Fibroblast of upper back skin (primary cell): ENCODE measurements around the gene COCH.

ENCODE experiments used
- DNase-seq: peaks from one replicate; pipeline ENCODE4 v3.0.0-alpha.2; 2013

COCH gene

DNA sequence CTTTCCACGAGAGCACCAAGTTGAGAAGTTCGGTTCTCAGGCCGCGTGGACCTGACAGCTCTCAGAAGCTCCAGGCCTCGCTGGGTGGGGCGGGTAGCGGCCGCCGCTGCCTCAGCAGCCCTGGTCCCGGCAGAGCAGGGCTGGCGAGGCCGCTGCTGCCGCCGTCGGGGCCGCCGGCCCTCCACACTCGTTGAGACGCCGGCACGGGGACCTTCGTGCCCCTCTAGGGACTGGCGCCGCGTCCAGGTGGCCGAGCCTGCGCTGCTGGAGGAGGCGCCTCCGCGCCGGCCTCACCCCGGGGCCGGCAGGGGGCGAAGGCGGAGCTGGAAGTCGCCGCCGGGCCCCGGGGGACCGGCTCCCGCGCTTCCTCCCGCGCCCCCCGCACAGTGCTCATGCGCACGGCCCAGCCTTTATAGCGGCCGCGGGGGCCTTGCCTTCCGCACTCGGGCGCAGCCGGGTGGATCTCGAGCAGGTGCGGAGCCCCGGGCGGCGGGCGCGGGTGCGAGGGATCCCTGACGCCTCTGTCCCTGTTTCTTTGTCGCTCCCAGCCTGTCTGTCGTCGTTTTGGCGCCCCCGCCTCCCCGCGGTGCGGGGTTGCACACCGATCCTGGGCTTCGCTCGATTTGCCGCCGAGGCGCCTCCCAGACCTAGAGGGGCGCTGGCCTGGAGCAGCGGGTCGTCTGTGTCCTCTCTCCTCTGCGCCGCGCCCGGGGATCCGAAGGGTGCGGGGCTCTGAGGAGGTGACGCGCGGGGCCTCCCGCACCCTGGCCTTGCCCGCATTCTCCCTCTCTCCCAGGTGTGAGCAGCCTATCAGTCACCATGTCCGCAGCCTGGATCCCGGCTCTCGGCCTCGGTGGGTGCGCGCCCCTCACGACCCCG, at the start of gene COCH:
TSS of gene COCH (plus strand) at position 440 of the 879 bp plus-strand sequence. CDS start at position 820, 380 bp downstream.
- DNase-seq: no peak

DNA sequence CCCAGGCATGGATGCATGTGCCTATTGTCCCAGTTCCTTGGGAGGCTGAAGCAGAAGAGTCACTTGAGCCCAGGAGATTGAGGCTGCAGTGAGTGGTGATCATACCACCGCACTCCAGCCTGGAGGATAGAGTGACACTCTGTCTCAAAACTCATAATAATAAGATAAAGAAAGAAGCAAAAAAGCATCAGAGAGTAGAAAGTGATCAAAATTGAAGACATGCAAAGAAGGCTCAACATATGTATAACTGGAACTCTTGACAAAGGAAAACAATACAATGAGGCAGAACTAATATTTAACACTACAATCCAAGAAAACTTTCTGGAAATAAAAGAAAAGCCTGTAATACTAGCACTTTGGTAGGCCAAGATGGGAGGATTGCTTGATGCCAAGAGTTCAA, 48.3 kb upstream of the COCH start:
- DNase-seq: no peak

- no peak for DNase-seq
Observed at GRCh38 chr14:30829853-30830252, 44.5 kb upstream of the COCH start.

- no peak for DNase-seq
Observed at GRCh38 chr14:30834353-30834752, 40.0 kb upstream of the COCH start.

- DNase-seq: no peak
Observed at GRCh38 chr14:30838351-30838750, 36.0 kb upstream of the COCH start.

- DNase-seq: no peak
Observed at GRCh38 chr14:30840086-30840779, 34.1 kb upstream of the COCH start.

DNA sequence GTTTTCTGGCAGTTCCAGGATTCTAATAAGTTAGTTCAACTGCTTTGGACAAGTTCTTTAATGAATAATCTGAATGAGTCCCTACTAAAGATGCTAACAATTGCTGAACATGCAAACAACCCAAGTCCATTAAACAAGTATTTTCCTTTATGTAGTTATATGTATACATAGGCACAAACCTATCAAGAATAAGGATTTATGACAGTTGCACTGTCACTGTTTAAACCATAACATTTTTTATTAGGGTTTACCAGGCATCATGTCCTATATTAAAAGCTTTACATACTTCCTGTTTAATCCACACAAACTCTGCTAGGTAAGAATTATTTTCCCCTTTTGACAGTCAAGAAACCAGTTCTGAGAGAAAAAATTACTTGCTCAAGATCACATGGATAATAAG, 31.9 kb upstream of the COCH start:
- DNase-seq: no peak

DNA sequence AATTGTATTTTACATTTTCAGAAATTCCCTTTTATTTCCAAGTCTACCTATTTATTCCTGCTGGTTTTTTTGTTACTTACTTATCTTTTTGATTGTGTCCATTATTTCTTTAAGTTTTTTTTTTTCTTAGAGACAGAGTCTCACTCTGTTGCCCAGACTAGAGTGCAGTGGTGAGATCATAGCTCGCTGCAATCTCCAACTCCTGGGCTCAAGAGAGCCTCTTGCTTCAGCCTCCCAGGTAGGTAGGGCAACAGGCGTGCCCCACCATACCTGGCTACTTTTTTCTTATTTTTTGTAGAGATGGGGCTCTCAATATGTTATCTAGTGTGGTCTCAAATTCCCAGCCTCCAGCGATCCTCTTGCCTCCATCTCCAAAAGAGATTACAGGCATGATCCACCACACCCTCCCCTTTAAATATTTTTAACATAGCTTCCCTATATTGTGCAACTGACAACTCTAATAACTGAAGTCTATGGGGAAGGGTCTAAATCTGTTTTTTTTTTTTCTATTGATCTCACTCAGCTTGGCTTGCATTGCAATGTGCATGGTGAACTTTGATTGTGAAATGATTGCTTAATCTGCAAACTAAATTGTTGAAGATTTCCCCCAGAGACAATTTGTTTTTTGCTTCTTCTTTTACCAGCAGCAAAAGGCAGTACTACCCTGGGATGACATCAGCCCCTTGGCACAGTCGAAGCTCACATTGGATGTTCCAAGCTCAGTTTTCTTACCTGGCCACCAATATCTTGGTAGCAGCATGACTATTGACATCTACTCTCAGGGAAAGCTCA, 25.7 kb upstream of the COCH start:
- DNase-seq: no peak

GRCh38 chr14:30849354-30849753, 25.0 kb upstream of the COCH start:
- no peak for DNase-seq

DNA sequence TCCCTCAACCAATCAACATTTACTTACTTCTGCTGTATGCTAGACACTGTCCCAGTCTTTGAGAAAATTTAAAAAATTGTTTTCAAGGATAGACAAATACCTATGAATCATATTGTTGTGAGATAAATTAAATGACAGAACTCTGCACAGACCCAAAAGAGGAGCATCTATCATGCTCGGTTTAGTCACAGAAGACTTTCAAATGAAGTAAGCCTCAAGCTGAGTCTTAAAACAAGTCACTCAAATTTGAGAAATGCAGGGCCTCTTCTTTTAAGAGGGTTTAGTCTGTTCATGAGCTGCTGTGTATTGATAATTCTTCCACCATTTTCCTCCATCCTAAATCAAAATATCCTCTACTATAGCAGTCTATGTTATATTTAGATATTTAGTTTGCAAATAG, 24.4 kb upstream of the COCH start:
- no peak for DNase-seq

GRCh38 chr14:30853946-30854345, 20.4 kb upstream of the COCH start:
- no peak for DNase-seq

DNA sequence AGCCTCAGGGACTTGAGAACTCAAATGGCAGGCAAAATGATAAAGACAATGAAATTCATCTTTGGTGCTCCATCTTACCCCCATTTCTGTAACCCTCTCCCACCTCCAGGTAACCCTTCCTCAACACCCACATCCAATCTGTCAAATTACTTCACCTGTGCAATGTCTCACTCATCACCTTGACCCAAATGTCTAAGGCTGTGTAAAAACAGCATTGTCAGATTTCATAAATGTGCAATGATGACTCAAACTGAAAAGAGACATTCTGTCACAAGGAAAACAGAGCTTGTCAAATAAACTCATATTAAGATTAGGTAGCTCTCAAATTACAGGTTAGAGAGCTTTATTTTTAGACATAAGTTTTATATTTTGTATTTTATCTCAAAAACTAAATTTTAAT, 19.9 kb upstream of the COCH start:
- DNase-seq: no peak

DNA sequence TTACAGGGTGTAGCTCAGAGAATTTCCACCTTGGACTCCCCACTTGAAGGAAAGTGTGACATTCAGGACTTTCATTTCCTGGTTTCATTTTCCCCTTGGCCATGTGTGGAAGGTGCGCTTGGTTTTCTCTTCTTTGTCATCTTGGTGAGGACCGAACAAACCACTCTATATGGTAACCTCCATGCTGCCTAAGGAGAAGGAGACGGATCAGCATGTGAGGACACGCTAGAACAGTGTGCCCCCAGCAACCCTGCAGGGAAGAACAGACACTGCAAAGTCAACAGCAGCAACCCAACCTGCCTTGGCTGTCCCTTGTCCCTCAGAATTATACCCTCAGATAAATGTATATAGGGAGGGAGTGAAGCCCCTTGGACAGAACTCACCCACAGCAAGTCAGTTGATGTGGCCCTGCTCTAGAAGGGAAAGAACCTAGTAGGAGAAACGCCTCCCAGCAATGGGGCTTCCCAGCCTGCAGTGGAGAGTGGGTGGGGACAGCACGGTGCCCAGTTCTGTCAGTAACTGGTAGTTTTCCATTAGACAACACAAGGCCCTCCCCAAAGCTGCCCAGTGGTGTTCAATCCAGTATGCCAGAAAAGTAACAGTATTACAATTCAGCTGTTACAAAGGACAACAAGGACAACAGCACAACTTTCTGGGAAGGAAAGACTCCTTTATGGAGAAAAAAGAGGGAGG, 18.9 kb upstream of the COCH start:
- no peak for DNase-seq

GRCh38 chr14:30861200-30861599, 13.2 kb upstream of the COCH start:
- DNase-seq: no peak

DNA sequence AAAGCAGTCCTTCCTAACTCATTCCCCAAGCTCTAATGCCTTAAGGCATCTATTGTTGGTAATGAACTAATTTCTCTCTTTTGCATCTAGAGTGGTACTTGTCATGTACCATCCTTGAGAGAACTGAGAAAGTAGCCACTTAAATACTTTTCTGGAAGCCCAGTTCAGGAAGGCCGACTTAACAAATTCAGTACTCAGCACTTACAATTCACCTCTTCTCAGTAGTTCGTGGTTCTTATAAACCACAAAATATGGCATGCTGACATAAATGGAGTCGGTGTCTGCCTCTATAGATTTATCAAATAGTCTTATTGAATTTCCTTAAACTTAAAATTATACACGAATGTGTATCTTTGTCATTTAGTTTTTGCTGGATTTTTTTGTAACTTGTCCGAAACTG, 9.4 kb upstream of the COCH start:
- DNase-seq: no peak

DNA sequence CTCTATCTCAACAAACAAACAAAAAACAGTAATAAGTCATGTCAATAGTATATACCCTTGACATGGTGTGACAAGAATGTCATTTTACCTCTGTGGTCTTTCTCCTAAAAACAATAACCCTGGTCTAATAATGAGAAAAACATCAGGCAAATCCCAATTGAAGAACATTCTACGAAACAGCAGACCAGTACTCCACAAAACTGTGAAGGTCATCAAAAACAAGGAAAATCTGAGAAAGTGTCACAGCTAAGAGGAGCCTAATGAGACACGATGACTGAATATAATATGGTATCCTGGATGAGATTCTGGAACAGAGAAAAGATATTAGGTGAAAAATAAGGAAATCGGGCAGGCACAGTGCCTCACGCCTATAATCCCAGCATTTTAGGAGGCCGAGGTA, 5.6 kb upstream of the COCH start:
- DNase-seq: no peak

DNA sequence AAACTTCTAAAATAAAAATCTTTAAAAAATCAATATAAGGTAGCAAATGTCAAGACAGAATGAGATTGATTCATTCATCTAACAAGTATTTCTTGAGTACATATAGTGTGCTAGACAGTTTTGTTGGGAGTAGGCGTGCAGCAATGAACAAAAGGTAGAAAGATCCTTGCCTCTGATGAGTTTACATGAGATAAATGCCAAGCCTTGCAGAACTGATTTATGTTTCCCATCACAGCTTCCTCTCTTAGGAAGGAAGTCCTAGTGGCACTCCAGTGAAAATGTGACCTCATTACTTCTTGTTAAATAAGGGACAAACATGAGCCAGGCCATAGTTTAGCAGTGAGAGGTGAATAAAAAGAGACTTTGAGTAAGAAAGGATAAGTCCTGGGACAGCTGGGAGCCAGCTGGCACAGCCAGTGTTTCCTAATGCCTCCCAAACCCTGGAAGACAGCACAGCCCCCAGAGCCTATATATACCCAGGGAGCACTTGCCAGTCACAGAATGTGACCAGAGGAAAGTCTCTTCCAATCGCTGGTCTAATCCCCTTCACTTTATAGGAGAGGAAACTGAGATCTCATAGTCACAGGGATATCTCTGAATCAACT, 4.7 kb upstream of the COCH start:
- no peak for DNase-seq

DNA sequence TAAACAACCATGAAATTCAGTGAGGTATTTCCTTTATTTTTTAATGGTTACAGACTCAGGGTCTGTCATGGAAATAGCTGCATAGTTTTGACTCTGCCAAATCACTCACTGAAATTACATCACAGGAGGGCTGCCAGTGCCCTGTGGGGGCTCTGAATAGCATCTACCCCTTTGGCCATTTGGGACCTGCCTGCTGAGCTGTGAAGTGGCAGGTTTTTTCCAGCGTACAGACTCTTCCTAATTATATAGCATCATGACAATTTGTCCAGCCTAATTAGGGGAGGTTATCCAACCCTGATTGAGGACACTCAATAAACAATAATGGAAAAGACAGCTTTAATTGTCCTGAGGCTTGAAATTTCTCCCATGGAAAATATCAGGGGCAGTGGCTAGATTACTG, 1.8 kb upstream of the COCH start:
- no peak for DNase-seq

DNA sequence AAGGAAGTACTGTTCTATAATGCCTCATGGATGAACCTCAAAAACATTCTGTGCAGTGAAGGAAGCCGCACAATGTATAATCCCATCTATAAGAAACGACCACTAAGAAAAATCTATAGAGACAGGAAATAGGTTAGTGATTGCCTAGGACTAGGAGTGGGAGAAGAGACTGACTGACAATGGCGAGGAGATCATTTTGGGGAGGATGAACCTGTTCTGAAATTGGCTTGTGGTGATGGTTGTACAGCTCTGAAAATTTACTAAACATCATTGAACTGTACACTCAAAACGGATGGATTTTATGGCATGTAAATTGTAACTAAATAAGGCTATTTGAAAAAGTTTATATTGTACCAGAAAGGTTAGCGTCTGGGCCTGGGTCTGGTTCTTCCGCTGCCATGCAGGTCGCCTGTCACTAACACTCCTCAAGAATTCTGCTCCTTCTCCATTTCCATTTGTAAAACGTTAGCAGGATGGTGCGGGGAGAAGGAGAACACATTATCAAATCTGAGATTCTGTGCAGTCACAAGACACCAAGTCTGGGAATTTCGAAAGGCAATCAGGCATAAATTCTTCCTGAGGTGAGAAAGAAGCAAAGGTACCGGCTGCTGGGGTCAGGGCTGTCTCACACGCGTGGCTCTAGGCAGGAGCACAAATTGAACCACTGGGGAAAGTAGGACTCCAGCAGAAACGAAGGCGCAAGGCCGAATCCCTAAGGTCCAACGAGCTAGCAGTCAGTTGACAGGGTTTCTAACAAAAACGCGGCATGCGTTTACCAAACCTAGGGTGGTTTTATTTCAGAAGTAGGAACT, 845 bp upstream of the COCH start:
- no peak for DNase-seq

GRCh38 chr14:30874999-30875787, 834 bp downstream of the COCH start:
- DNase-seq: no peak

- no peak for DNase-seq
Observed at GRCh38 chr14:30875788-30876053, 1.4 kb downstream of the COCH start.
